ENCODE measurements around the gene RNF223. TPM values are rescaled to one million over a fixed set of nuclear protein-coding genes. Genes with fewer than 3 reads are reported as not detected.

Gene RNF223
- total RNA-seq, 1 experiment from 2014 or later: 6.3 TPM

- Histone ChIP-seq H3K27me3 (ENCODE audit: insufficient read depth, low read length) (no peaks in the 10 kb centered on the region), H2AFZ (ENCODE audit: low read depth, low read length, poor library complexity, severe bottlenecking) (no peak overlapping the region), H3K9me2 (ENCODE audit: insufficient read depth) (no peaks in the 10 kb centered on the region), H3K27ac (ENCODE audit: low read depth, low read length) (peak overlapping the region; percentile 82; the same call in 1 of the 2 replicates), H3K4me2 (ENCODE audit: low read length) (peak overlapping the region; percentile 98), H3K9ac (ENCODE audit: low read length) (peak overlapping the region; percentile 67), H3K9me3 (ENCODE audit: control insufficient read depth in 1 of 2, insufficient read depth in 1 of 2, low read depth in 1 of 2, low read length in 2 of 2) (no peaks in the 10 kb centered on the region), H3K4me1 (ENCODE audit: control insufficient read depth in 1 of 2, insufficient read depth in 2 of 2, low read length in 2 of 2) (peaks cover 33 to 75% of the 10 kb centered on the region in 2 experiments), H3K4me3 (replicated peaks in 1 of 2; ENCODE audit: low read depth in 1 of 2, low read length in 2 of 2) (0 out of 4 replicates have a peak overlapping the region, but pooled peaks of 1 of the 2 experiments have one; percentile 57), H3K36me3 (ENCODE audit: control insufficient read depth in 1 of 2, insufficient read depth in 2 of 2, low read length in 2 of 2) (no peaks in the 10 kb centered on the region), H4K20me1 (ENCODE audit: insufficient read depth) (no peaks in the 10 kb centered on the region), H3K79me2 (ENCODE audit: insufficient read depth, low read length) (no peaks in the 10 kb centered on the region)
- no peak for ATAC-seq
- POLR2A ChIA-PET: interaction anchor here (0.6 to 1.7 kb wide), 2 partner anchors 12 to 41 kb away, joined by 3 to 4 read pairs; partner anchors contain the start of gene RNF223
- CTCF ChIA-PET: interaction anchor here (1.5 to 2.3 kb wide), 3 partner anchors 43 to 79 kb away, joined by 9 to 18 read pairs (median 10); partner anchors contain the start of genes AGRN and ISG15
- RAD21 ChIA-PET (ENCODE audit: low non-redundant PET in 1 of 2, low total read pairs in 2 of 2, uncharacterized antibody in 2 of 2, unreplicated experiment in 2 of 2): no interaction called here
- intact Hi-C loops (cut with micrococcal nuclease): loop anchor here (5.0 kb wide), 2 partner anchors 45 to 80 kb away; partner anchors contain the start of gene PERM1
- DNase-seq (ENCODE audit: low read depth, low spot score): no peak
- TF ChIP-seq EZH2 (IDR thresholded peaks at IDR 0.05): no peak
- TF ChIP-seq CEBPB (IDR thresholded peaks at IDR 0.05; ENCODE audit: low read depth): no peak
- no peak for TF ChIP-seq SIN3A (IDR thresholded peaks at IDR 0.05; ENCODE audit: low read depth)
- TF ChIP-seq ELF1 (IDR thresholded peaks at IDR 0.05; ENCODE audit: borderline replicate concordance, low read depth): no peak
- TF ChIP-seq POLR2A (IDR thresholded peaks at IDR 0.05; ENCODE audit: borderline replicate concordance, extremely low read depth, insufficient read depth, insufficient read length): no peak
- TF ChIP-seq SRF (IDR thresholded peaks at IDR 0.05; ENCODE audit: low read depth): no peak
- no peak for TF ChIP-seq ZBTB33 (IDR thresholded peaks at IDR 0.05; ENCODE audit: extremely low read depth, insufficient replicate concordance, low read length)
- TF ChIP-seq RAD21 (IDR thresholded peaks at IDR 0.05; ENCODE audit: low read depth): no peak
- no peak for TF ChIP-seq ATF3 (IDR thresholded peaks at IDR 0.05)
- TF ChIP-seq REST (IDR thresholded peaks at IDR 0.05; ENCODE audit: low read depth): no peak
- no peak for TF ChIP-seq CTCF (IDR thresholded peaks at IDR 0.05 in 2 of 3, conservative IDR thresholded peaks at IDR 0.05 in 1 of 3; ENCODE audit: borderline replicate concordance in 1 of 3, insufficient read depth in 1 of 3, low read depth in 2 of 3, low read length in 2 of 3)
- TF ChIP-seq TCF7L2 (IDR thresholded peaks at IDR 0.05; ENCODE audit: borderline replicate concordance, extremely low read depth, insufficient read depth, insufficient read length): no peak
- TF ChIP-seq EZH2phosphoT487 (IDR thresholded peaks at IDR 0.05; ENCODE audit: borderline replicate concordance): no peak
- BruUV-seq (replicated peaks): no TSS peak
Observed at GRCh38 chr1:1062348-1063163, 11.6 kb downstream of the RNF223 start.
